ENCODE measurements around the gene FURIN.
"Not testable (repeated sequence)": the region's sequence is repeated elsewhere in the genome, so short reads cannot be mapped to it uniquely, and the experiment has no call there.

FURIN gene

DNA sequence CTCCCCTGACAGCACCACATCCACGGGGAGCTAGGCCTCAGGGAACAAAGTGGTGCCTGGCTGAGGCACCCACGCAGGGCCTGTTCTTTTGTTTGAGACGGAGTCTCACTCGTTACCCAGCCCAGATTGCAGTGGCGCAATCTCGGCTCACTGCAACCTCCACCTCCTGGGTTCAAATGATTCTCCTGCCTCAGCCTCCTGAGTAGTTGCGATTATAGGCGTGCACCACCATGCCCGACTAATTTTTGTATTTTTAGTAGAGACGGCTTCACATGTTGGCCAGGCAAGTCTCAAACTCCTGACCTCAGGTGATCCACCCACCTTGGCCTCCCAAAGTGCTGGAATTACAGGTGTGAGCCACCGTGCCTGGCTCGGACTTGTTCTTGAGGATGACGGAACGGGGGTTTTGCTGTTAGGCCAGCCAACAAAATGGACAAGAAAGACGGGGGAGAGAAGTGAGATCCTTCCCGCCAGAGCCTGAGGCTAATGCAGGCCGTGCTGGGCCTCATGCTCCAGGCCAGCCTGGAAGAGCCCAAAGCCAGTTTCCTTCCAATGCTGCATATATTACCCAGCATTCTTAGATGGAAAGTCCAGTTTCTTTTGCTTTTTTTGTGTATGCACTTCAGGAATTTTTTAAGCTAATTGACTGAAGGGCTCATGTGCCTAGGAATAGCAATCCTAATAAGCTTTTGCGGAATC lies 28.1 kb upstream of the FURIN start:
- Mint-ChIP-seq H3K4me3 (no peak overlapping the region), H3K36me3 (ENCODE audit: low read depth) (no peaks in the 10 kb centered on the region), H3K4me1 (no peaks in the 10 kb centered on the region), H3K9me3 (no peaks in the 10 kb centered on the region), H3K27me3 (ENCODE audit: low read depth) (peaks cover 7% of the 10 kb centered on the region), H3K27ac (no peak overlapping the region)
- TF ChIP-seq CTCF (IDR thresholded peaks at IDR 0.05; ENCODE audit: unreplicated experiment in 3 of 3), result no peak

GRCh38 chr15:90840954-90841353 lies 27.4 kb upstream of the FURIN start:
- no peaks in the 10 kb centered on the region for H3K9me3 Mint-ChIP-seq
- no peak overlapping the region for H3K27ac Mint-ChIP-seq
- no peaks in the 10 kb centered on the region for H3K36me3 Mint-ChIP-seq (ENCODE audit: low read depth)
- no peak overlapping the region for H3K4me3 Mint-ChIP-seq
- TF ChIP-seq CTCF (IDR thresholded peaks at IDR 0.05; ENCODE audit: unreplicated experiment in 3 of 3), result no peak
- peaks cover 7% of the 10 kb centered on the region for H3K27me3 Mint-ChIP-seq (ENCODE audit: low read depth)
- H3K4me1 Mint-ChIP-seq, result no peaks in the 10 kb centered on the region

- H3K9me3 Mint-ChIP-seq, result no peaks in the 10 kb centered on the region
- no peak for TF ChIP-seq CTCF (IDR thresholded peaks at IDR 0.05; ENCODE audit: unreplicated experiment in 3 of 3)
- no peak overlapping the region for H3K27ac Mint-ChIP-seq
- no peak overlapping the region for H3K4me3 Mint-ChIP-seq
- H3K4me1 Mint-ChIP-seq, result no peaks in the 10 kb centered on the region
- H3K27me3 Mint-ChIP-seq (ENCODE audit: low read depth), result peaks cover 8% of the 10 kb centered on the region
- no peaks in the 10 kb centered on the region for H3K36me3 Mint-ChIP-seq (ENCODE audit: low read depth)
Observed at GRCh38 chr15:90844696-90845095, 23.7 kb upstream of the FURIN start.

DNA sequence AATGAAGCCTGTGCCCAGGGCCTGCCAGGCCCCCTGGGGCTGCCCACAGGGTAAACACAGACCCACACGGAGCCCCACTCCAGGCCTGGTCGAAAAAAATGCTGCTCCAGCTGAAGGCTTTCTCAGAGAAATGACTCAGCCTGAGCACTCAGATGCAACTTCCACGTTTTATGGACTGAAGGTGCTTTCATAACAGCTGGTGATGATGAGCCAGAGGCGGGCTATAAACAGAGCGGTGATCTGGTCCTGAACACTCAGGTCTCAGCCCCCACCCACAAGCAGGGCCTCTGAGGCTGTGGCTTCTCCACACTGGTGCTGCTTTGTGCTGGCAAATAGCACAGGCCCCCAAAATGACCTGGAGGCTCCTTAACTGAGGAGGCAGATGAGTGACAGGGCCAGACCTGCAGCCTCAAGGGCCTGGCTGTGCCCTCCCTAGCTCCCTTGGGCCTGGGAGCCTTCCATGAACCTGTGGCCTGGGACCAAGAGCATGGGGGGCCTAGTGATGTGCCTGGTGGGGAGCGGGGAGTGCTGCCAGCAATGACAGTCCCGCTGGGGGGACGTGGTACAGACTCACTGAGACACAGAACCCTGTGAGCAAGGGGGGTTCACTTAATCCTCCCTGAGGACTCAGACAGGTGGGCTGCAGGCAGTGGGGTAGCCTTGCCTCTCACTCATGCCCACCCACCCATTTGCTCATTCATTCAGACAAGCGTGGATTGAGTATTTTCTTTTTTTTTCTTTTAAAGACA lies 23.0 kb upstream of the FURIN start:
- Mint-ChIP-seq H3K27ac (no peak overlapping the region), H3K4me1 (no peaks in the 10 kb centered on the region), H3K36me3 (ENCODE audit: low read depth) (no peaks in the 10 kb centered on the region), H3K4me3 (no peak overlapping the region), H3K9me3 (no peaks in the 10 kb centered on the region), H3K27me3 (ENCODE audit: low read depth) (peaks cover 8% of the 10 kb centered on the region)
- TF ChIP-seq CTCF (IDR thresholded peaks at IDR 0.05; ENCODE audit: unreplicated experiment in 3 of 3), result no peak

DNA sequence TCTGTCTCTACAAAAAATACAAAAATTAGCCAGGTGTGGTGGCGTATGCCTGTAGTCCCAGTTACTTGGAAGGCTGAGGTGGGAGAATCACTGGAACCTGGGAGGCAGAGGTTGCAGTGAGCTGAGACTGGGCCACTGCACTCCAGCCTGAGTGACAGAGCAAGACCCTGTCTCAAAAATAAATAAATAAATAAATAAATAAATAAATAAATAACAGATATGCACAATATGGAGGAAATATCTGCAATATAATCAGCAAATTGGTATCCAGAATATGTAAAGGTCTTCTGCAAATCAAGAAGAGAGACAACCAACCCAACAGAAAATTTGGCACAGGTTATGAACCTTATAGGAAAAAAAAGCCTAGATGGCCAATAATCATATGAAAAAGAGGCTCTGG lies 19.0 kb upstream of the FURIN start:
- H3K9me3 Mint-ChIP-seq; H3K36me3 Mint-ChIP-seq (ENCODE audit: low read depth); H3K4me3 Mint-ChIP-seq; H3K27ac Mint-ChIP-seq; H3K27me3 Mint-ChIP-seq (ENCODE audit: low read depth); H3K4me1 Mint-ChIP-seq: not testable (repeated sequence)

DNA sequence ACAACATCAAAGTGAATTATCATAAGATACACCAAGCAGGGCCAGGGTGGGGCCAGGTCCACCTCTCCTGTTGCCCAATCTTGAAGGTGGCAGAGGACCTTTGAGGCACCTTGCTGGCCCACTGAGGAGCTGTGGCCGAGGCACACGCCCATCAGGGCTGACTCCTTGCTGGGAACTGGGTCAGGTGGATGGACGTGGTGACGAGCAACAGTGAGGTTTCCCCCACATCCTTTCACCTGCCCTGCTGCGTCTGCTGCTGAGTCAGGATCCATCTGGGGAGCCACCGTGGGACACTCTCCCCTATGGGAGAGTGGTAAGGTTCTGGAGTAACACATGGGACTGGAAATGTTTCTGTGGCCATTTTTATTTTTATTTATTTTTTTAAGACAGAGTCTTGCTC lies 17.3 kb upstream of the FURIN start:
- Mint-ChIP-seq H3K36me3 (ENCODE audit: low read depth) (no peaks in the 10 kb centered on the region), H3K4me3 (no peak overlapping the region), H3K27ac (no peak overlapping the region), H3K4me1 (no peaks in the 10 kb centered on the region), H3K9me3 (no peaks in the 10 kb centered on the region), H3K27me3 (ENCODE audit: low read depth) (peaks cover 4% of the 10 kb centered on the region)
- TF ChIP-seq CTCF (IDR thresholded peaks at IDR 0.05; ENCODE audit: unreplicated experiment in 3 of 3), result no peak

Data from nephron (organoid).